ENCODE results near the gene SHCBP1.
"Not testable (repeated sequence)": the region's sequence is repeated elsewhere in the genome, so short reads cannot be mapped to it uniquely, and the experiment has no call there.

The SHCBP1 gene

DNA sequence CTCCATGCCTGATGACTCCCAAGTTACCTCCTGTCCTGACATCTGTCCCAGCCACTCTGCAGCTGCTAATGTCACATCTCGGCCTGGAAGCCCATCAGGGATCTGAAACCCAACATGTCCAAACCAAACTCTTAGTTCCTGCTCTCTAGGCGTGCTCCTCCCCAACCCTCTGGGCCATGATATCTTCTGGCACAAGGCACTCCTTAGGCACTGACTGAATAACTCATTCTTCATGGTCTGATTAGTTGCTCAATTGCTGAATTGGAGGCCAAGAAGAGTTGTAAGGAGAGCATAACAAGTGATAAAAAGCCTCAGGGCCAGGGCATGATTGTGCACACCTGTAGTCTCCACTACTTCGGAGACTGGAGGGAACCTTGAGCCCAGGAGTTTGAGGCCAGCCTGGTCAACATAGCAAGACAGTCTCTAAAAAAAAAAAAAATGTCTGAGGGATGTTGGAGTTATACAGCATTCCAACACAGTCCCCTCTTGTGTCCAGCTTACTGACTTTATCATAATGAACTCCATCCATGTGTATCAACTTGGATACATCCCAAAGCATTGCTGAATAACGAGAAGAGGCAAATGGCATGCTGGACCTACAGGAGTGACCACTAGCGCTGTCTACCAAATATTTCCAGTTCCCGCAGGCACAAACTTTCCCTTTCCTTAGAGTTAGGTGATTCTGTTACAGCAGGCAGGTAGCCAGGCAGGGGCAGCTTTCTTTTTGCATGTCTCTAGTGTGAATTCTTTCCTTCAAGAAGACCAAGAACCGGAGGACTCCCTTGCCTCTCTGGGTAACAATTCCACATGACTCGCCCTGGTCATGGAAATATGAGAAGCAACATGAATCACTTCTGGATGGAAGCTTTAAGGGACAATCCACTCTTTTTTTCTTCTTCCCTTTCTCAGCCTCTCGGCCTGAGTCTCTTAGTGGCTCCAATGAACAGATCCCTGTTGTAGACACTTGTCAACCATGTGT is 18.1 kb upstream of the SHCBP1 start:
- Histone ChIP-seq H3K36me3 (ENCODE audit: insufficient read depth, insufficient read length, low read length) (no peaks in the 10 kb centered on the region), H3K4me3 (ENCODE audit: insufficient read length, low read depth) (no peak overlapping the region), H3K27me3 (ENCODE audit: insufficient read depth, insufficient read length) (no peaks in the 10 kb centered on the region), H3K4me1 (ENCODE audit: insufficient read depth, insufficient read length) (no peaks in the 10 kb centered on the region), H3K9me3 (ENCODE audit: insufficient read depth, low read length) (no peaks in the 10 kb centered on the region), H3K9ac (ENCODE audit: insufficient read length, low read depth) (no peak overlapping the region)
- TF ChIP-seq YY1 (IDR thresholded peaks at IDR 0.05; ENCODE audit: insufficient read depth, insufficient read length), result no peak
- no peak for TF ChIP-seq SUZ12 (IDR thresholded peaks at IDR 0.05; ENCODE audit: extremely low read depth, insufficient read depth, insufficient read length)
- TF ChIP-seq ZNF274 (IDR thresholded peaks at IDR 0.05; ENCODE audit: low read depth, low read length), result no peak
- DNase-seq (ENCODE audit: low read depth, low spot score), result no peak

DNA sequence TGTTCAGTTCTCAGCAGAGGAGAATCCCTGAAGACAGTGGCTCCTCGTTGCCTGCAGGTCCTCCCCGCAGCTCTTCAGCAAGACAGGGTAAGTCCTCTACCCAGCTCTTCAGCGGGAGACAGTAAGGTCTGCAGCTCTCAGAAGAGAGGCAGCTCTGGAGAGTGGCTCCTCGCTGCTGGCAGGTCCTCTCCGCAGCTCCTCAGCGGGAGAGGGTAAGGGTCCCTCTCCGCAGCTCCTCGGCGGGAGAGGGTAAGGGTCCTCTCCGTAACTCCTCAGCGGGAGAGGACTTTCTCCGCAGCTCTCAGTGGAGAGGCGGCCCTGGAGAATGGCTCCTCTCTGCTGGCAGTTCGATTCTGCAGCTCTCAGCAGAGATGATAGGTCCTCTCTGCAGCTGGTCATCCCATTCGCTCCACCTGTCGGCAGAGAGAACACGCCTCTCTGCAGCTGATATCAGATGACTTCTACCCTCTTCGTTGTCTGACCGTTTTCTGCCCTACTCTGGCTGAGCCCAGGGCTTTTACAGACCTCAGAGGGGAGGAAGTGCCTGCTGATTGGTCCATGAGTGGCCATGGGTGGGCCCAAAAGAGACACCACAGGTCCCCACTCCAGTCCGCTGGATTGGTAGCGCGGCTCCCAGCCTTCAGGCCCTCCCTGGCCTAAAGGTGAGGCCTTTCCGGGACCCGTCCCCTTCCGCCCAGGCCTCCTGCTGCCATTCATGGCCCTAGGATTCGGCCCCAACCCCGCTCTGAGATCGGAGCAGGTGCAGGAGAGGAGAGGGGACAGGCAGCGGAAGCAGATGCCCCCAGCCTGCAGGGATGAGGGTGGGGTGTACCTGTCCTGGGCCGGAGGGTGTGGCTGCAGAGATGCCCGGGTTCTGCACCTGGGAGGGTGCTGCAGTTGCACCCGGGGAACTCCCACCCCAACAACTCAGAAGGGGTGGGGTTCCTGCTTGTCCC is 11.9 kb upstream of the SHCBP1 start:
- TF ChIP-seq ZNF274 (IDR thresholded peaks at IDR 0.05; ENCODE audit: low read depth, low read length), result no peak
- TF ChIP-seq YY1 (IDR thresholded peaks at IDR 0.05; ENCODE audit: insufficient read depth, insufficient read length), result no peak
- no peak for TF ChIP-seq SUZ12 (IDR thresholded peaks at IDR 0.05; ENCODE audit: extremely low read depth, insufficient read depth, insufficient read length)
- no peak for DNase-seq (ENCODE audit: low read depth, low spot score)
- H3K4me3 ChIP-seq (ENCODE audit: insufficient read length, low read depth), result no peak overlapping the region
- no peak overlapping the region for H3K9ac ChIP-seq (ENCODE audit: insufficient read length, low read depth)
- no peaks in the 10 kb centered on the region for H3K36me3 ChIP-seq (ENCODE audit: insufficient read depth, insufficient read length, low read length)
- peaks cover 9% of the 10 kb centered on the region for H3K4me1 ChIP-seq (ENCODE audit: insufficient read depth, insufficient read length)
- H3K9me3 ChIP-seq (ENCODE audit: insufficient read depth, low read length), result no peaks in the 10 kb centered on the region
- H3K27me3 ChIP-seq (ENCODE audit: insufficient read depth, insufficient read length), result no peaks in the 10 kb centered on the region

DNA sequence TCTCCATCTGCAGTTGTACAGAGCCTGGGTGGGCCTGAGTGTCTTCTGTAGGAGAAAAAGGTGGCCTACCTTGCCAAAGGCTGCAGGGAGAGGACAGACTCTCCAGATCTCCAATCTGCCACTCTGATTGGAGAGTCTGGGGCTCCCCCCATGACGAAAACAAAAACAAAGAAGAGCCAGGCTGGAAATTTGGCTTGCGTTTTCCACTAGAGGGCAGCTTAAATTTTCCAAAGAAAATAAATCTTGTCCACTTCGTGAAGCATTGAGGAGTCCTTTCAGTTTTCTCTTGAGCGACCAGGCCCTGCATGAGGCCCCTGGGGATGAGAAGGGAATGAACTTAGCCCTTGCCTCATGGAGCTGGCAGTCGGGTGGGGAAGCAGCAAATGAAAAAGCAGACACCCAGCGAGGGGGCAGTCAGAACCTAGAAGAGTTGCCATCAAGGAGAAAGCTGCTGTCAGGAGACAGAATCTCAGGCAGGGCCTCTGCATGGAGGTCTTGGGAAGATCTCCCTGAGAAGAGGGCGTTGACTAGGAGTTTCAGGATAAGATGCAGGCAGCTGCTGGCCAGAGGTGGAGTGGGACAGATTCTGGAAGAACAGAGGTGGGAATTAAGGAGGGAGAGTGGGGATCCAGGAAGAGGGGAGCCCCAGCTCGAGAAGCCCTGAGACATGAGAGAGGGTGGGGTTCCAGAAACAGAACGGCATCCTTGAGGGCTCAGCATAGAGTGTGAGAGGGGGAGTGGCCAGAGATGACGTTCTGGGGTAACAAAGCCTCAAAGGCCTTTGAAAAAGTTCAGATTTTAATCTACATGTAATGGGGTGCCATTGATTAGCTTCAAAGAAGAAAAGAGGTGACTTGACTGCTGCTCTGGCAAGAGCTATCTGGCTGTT is 8.4 kb upstream of the SHCBP1 start:
- H3K9ac ChIP-seq (ENCODE audit: insufficient read length, low read depth), result no peak overlapping the region
- H3K27me3 ChIP-seq (ENCODE audit: insufficient read depth, insufficient read length), result no peaks in the 10 kb centered on the region
- peaks cover 9% of the 10 kb centered on the region for H3K4me1 ChIP-seq (ENCODE audit: insufficient read depth, insufficient read length)
- no peaks in the 10 kb centered on the region for H3K36me3 ChIP-seq (ENCODE audit: insufficient read depth, insufficient read length, low read length)
- no peak overlapping the region for H3K4me3 ChIP-seq (ENCODE audit: insufficient read length, low read depth)
- TF ChIP-seq SUZ12 (IDR thresholded peaks at IDR 0.05; ENCODE audit: extremely low read depth, insufficient read depth, insufficient read length) (no peak), ZNF274 (IDR thresholded peaks at IDR 0.05; ENCODE audit: low read depth, low read length) (no peak), YY1 (IDR thresholded peaks at IDR 0.05; ENCODE audit: insufficient read depth, insufficient read length) (no peak)
- DNase-seq (ENCODE audit: low read depth, low spot score), result no peak
- H3K9me3 ChIP-seq (ENCODE audit: insufficient read depth, low read length), result no peaks in the 10 kb centered on the region

DNA sequence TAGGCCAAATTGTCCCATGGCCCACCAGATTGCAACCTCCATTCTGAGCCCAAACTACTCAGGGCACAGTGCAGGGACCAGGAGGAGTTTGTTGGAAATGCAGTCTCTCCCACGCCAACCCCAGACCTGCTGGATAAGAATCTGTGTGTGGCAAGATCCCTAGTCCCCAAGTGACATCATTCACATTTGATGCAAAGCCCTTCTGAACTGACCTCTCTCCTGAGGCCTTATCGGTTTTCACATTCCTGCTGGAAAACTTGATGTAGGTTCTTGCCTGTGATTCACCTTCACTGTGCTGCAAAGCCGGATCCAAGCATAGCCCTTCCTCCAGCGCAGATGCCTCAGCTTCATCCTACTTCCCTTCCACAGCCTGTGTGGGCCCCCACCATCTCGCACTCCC is 6.6 kb upstream of the SHCBP1 start:
- TF ChIP-seq SUZ12 (IDR thresholded peaks at IDR 0.05; ENCODE audit: extremely low read depth, insufficient read depth, insufficient read length) (no peak), YY1 (IDR thresholded peaks at IDR 0.05; ENCODE audit: insufficient read depth, insufficient read length) (no peak), ZNF274 (IDR thresholded peaks at IDR 0.05; ENCODE audit: low read depth, low read length) (no peak)
- H3K4me1 ChIP-seq (ENCODE audit: insufficient read depth, insufficient read length), result peaks cover 9% of the 10 kb centered on the region
- H3K4me3 ChIP-seq (ENCODE audit: insufficient read length, low read depth), result no peak overlapping the region
- no peak for DNase-seq (ENCODE audit: low read depth, low spot score)
- H3K36me3 ChIP-seq (ENCODE audit: insufficient read depth, insufficient read length, low read length), result no peaks in the 10 kb centered on the region
- no peak overlapping the region for H3K9ac ChIP-seq (ENCODE audit: insufficient read length, low read depth)
- no peaks in the 10 kb centered on the region for H3K9me3 ChIP-seq (ENCODE audit: insufficient read depth, low read length)
- no peaks in the 10 kb centered on the region for H3K27me3 ChIP-seq (ENCODE audit: insufficient read depth, insufficient read length)

DNA sequence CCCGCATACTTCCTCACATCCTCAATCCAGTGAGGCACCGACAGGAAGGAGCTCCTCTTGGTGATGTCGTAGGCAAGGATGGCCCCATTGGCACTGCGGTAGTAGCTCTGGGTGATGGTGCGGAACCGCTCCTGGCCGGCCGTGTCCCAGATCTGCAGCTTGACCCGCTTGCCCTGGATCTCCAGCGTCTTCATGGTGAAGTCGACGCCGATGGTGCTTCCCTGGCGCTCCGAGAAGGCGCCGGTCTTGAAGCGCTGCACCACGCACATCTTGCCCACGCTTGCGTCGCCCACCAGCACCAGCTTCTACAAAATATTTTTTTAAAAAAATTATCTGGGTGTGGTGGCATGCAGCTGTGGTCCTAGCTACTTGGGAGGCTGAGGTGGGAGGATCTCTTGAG is 5.5 kb upstream of the SHCBP1 start:
- H3K36me3 ChIP-seq (ENCODE audit: insufficient read depth, insufficient read length, low read length); H3K9ac ChIP-seq (ENCODE audit: insufficient read length, low read depth); DNase-seq (ENCODE audit: low read depth, low spot score); H3K4me1 ChIP-seq (ENCODE audit: insufficient read depth, insufficient read length); H3K9me3 ChIP-seq (ENCODE audit: insufficient read depth, low read length); H3K27me3 ChIP-seq (ENCODE audit: insufficient read depth, insufficient read length); H3K4me3 ChIP-seq (ENCODE audit: insufficient read length, low read depth): not testable (repeated sequence)

DNA sequence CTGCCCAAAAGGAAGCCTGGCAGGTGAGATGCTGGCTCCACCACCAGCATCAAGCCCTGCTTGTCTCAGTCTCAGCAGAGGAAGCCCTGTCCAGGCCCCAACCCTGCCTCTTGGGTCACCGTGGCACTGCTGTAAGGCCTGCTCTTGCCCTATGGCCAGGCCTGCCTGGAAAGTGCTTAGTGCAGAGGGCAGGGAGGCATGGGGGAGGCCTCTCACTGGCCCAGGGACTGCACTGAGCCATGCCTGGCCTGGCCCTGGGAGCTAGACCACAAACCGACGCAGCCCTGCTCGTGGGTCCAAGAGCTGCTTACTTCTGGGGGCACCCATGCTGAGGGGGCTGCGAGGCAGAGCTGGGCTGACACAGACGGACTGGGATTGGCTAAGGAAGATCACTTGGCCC is 3.7 kb upstream of the SHCBP1 start:
- H3K4me3 ChIP-seq (ENCODE audit: insufficient read length, low read depth); DNase-seq (ENCODE audit: low read depth, low spot score); H3K9me3 ChIP-seq (ENCODE audit: insufficient read depth, low read length); H3K4me1 ChIP-seq (ENCODE audit: insufficient read depth, insufficient read length); H3K9ac ChIP-seq (ENCODE audit: insufficient read length, low read depth); H3K27me3 ChIP-seq (ENCODE audit: insufficient read depth, insufficient read length); H3K36me3 ChIP-seq (ENCODE audit: insufficient read depth, insufficient read length, low read length): not testable (repeated sequence)

DNA sequence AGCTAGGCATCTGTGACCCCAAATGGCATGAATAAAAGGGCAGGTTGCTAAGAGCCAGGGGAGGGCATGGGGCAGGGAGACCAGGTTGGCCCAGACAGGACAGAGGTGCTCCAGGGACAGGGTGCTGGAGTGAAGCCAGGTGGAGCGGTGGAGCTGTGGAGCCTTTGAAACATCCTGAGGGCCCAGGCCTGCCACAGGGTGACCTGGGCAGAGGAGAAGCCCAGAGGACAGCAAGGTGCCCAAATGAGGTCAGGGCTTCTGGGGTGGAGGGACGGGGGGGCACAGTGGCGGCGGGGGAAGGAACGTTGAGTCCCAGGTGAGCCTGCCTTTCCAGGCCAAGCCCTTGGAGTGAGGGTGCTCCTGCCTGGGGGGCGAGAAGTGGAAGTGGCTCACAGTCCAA is 2.5 kb upstream of the SHCBP1 start:
- H3K9ac ChIP-seq (ENCODE audit: insufficient read length, low read depth); H3K4me1 ChIP-seq (ENCODE audit: insufficient read depth, insufficient read length); H3K4me3 ChIP-seq (ENCODE audit: insufficient read length, low read depth); H3K36me3 ChIP-seq (ENCODE audit: insufficient read depth, insufficient read length, low read length); H3K27me3 ChIP-seq (ENCODE audit: insufficient read depth, insufficient read length); H3K9me3 ChIP-seq (ENCODE audit: insufficient read depth, low read length); DNase-seq (ENCODE audit: low read depth, low spot score): not testable (repeated sequence)

DNA sequence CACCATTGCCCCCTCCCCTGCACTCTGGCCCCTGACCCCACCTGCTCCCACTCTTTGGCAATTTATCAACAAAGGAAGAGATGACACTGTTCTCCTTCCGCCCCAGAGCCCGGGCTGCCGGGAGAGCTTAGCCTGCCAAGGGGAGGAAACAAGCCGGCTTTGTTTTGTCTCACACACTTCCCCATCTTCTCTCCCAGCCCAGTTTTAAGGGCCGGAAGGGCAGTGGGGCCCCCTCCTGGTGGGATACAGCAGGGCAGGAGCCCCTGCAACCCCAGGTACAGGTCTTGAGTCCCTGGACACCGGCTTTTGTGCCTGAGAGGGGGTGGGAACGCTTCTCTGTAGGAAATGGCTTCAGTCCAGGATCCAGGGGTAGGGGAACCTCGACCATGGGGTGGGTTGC is 2.1 kb upstream of the SHCBP1 start:
- not testable (repeated sequence) for H3K4me3 ChIP-seq (ENCODE audit: insufficient read length, low read depth); H3K27me3 ChIP-seq (ENCODE audit: insufficient read depth, insufficient read length); H3K4me1 ChIP-seq (ENCODE audit: insufficient read depth, insufficient read length); H3K9me3 ChIP-seq (ENCODE audit: insufficient read depth, low read length); H3K9ac ChIP-seq (ENCODE audit: insufficient read length, low read depth); DNase-seq (ENCODE audit: low read depth, low spot score)
- peaks cover 11% of the 10 kb centered on the region for H3K36me3 ChIP-seq (ENCODE audit: insufficient read depth, insufficient read length, low read length)

All from NT2/D1 (cell line).